HEK293 (cell line): ENCODE measurements around the gene CTBP2.

ENCODE experiments used
- CTCF ChIP-seq: fragments of 450-650 bp; formaldehyde crosslinking; IDR thresholded peaks from 2 replicates; pipeline ENCODE4 v1.5.1; 2016; ENCODE audit warnings: missing biosample characterization, missing genetic modification characterization
- RBAK ChIP-seq: fragments of 450-650 bp; formaldehyde crosslinking; IDR thresholded peaks from 2 replicates; pipeline ENCODE4 v1.5.1; 2016; ENCODE audit warnings: missing biosample characterization, missing genetic modification characterization
- ZBTB20 ChIP-seq: fragments of 450-650 bp; formaldehyde crosslinking; IDR thresholded peaks from 2 replicates; pipeline ENCODE4 v1.5.1; 2016; ENCODE audit warnings: missing biosample characterization, missing genetic modification characterization
- ZNF155 ChIP-seq: fragments of 450-650 bp; formaldehyde crosslinking; IDR thresholded peaks from 2 replicates; pipeline ENCODE4 v1.5.1; 2016; ENCODE audit warnings: missing biosample characterization, missing genetic modification characterization
- ZNF488 ChIP-seq: fragments of 450-650 bp; formaldehyde crosslinking; IDR thresholded peaks from 2 replicates; pipeline ENCODE4 v1.5.1; 2016; ENCODE audit warnings: missing biosample characterization, missing genetic modification characterization
- ZNF510 ChIP-seq: fragments of 450-650 bp; formaldehyde crosslinking; IDR thresholded peaks from 2 replicates; pipeline ENCODE4 v1.5.1; 2018; ENCODE audit warnings: mild to moderate bottlenecking, missing genetic modification characterization, missing biosample characterization; ENCODE audit not compliant: insufficient replicate concordance
- ZNF513 ChIP-seq: fragments of 450-650 bp; IDR thresholded peaks from 2 replicates; pipeline ENCODE4 v1.5.1; 2018; ENCODE audit warnings: missing biosample characterization, missing genetic modification characterization
- ZNF530 ChIP-seq: fragments of 450-650 bp; formaldehyde crosslinking; IDR thresholded peaks from 2 replicates; pipeline ENCODE4 v1.5.1; 2016; ENCODE audit warnings: low read depth, missing biosample characterization, missing genetic modification characterization

- no peak for TF ChIP-seq ZBTB20 (tag by site-specific recombination)
- no peak for TF ChIP-seq ZNF155
- no peak for TF ChIP-seq ZNF530 (tag by site-specific recombination)
- TF ChIP-seq CTCF: no peak
- no peak for TF ChIP-seq ZNF488 (tag by site-specific recombination)
- no peak for TF ChIP-seq ZNF510 (tag by site-specific recombination)
- no peak for TF ChIP-seq ZNF513 (tag by site-specific recombination)
- no peak for TF ChIP-seq RBAK (tag by site-specific recombination)
Observed at GRCh38 chr10:124995605-124996004, 164.8 kb downstream of the CTBP2 start.
